HepG2 (cell line): Measurements from ENCODE around the gene ARIH2. TPM values are rescaled to one million over a fixed set of nuclear protein-coding genes. Genes with fewer than 3 reads are reported as not detected.

ENCODE experiments used
- ATAC-seq: fragments of 200-7000 bp; cut with Tn5 transposase; 3 replicates; pipeline ENCODE4 v1.9.1; 2020; ENCODE audit warnings: mild to moderate bottlenecking, moderate library complexity
- BruUV-seq: library from RNA; stranded (reverse); fragments of 400-500 nt; replicated peaks from 2 replicates; lab custom pipeline; 2021; lab: Mats Ljungman, UMichigan
- CTCF ChIA-PET: fragments of 300-600 bp; formaldehyde crosslinking; extraction: SDS; loops from one replicate; lab custom pipeline; 2021; ENCODE audit warnings: low total read pairs, inconsistent platforms, low intra/inter-chr PET ratio; lab: Yijun Ruan, JAX
- POLR2A ChIA-PET: fragments of 350-600 bp; sonication (Branson Sonifier 250); formaldehyde crosslinking; loops from one replicate; lab custom pipeline; 2020; ENCODE audit warnings: antibody characterized with exemption, inconsistent platforms; lab: Yijun Ruan, JAX
- DNase-seq: peaks from one replicate; pipeline ENCODE4 v3.0.0-alpha.2; 2015; ENCODE audit warnings: low spot score
- FAIRE-seq: peaks from 3 replicates; lab custom pipeline; 2011; peaks lifted over from hg19 to GRCh38; lab: Jason Lieb, UNC
- H2AFZ ChIP-seq: one replicate; pipeline ENCODE4 v1.6.1; 2011; ENCODE audit warnings: low read length, inconsistent platforms
- H3K27ac ChIP-seq: fragments of 300-600 bp; 3 replicates; pipeline ENCODE4 v1.8.0; 2011; ENCODE audit warnings: mixed run types, mild to moderate bottlenecking, mixed read lengths, low read length, inconsistent platforms; ENCODE audit not compliant: insufficient read depth; ENCODE audit errors: extremely low read length
- H3K27me3 ChIP-seq, 2 experiments: fragments of 200-600 bp in 1 of 2; 2 replicates in 1 of 2; 3 replicates in 1 of 2; pipeline versions ENCODE4 v1.6.0 to v1.8.0; 2011; ENCODE audit warnings: low read length in 2 of 2, mild to moderate bottlenecking in 2 of 2, moderate library complexity in 2 of 2, inconsistent platforms in 1 of 2; ENCODE audit not compliant: insufficient read depth in 2 of 2, control insufficient read depth in 1 of 2
- H3K36me3 ChIP-seq, 2 experiments: fragments of 200-600 bp in 1 of 2; replicated peaks in 1 of 2; 2 replicates in 1 of 2; 3 replicates in 1 of 2; pipeline versions ENCODE4 v1.5.1 to v1.8.0; 2011; ENCODE audit warnings: low read length in 2 of 2, inconsistent platforms in 1 of 2; ENCODE audit not compliant: insufficient read depth in 2 of 2, control insufficient read depth in 1 of 2
- H3K4me1 ChIP-seq: 2 replicates; pipeline ENCODE4 v1.5.1; 2012; ENCODE audit warnings: low read length, inconsistent platforms; ENCODE audit not compliant: insufficient read depth
- H3K4me2 ChIP-seq: 2 replicates; pipeline ENCODE4 v1.6.0; 2011; ENCODE audit warnings: low read depth, low read length, inconsistent platforms
- H3K4me3 ChIP-seq, 3 experiments: fragments of 200-600 bp in 1 of 3; sonication (generic), shearing (Covaris generic) in 1 of 3; replicated peaks in 1 of 3; 2 replicates each; pipeline ENCODE4 v1.5.1; 2011 to 2016; ENCODE audit warnings: low read length in 3 of 3, inconsistent platforms in 2 of 3, low read depth in 2 of 3, mild to moderate bottlenecking in 2 of 3, control low read depth in 1 of 3, mixed read lengths in 1 of 3; ENCODE audit not compliant: insufficient read depth in 1 of 3
- H3K79me2 ChIP-seq: one replicate; pipeline ENCODE4 v1.6.1; 2011; ENCODE audit warnings: low read length, inconsistent platforms; ENCODE audit not compliant: insufficient read depth
- H3K9ac ChIP-seq: 2 replicates; pipeline ENCODE4 v1.6.0; 2011; ENCODE audit warnings: mild to moderate bottlenecking, low read depth, low read length, inconsistent platforms; ENCODE audit not compliant: insufficient read depth
- H3K9me3 ChIP-seq: 2 replicates; pipeline ENCODE4 v1.5.1; 2012; ENCODE audit warnings: mild to moderate bottlenecking, low read length
- H4K20me1 ChIP-seq: 2 replicates; pipeline ENCODE4 v1.6.0; 2011; ENCODE audit warnings: inconsistent platforms, mild to moderate bottlenecking, low read length, moderate library complexity; ENCODE audit not compliant: insufficient read depth
- HOXA9 ChIP-seq: sonication (generic); formaldehyde crosslinking; IDR thresholded peaks from 2 replicates; pipeline ENCODE4 v1.8.1; 2022; ENCODE audit warnings: missing genetic modification reagents, mild to moderate bottlenecking, moderate library complexity, borderline replicate concordance
- JUN ChIP-seq: sonication (generic); formaldehyde crosslinking; IDR thresholded peaks from 2 replicates; pipeline ENCODE4 v1.4.0; 2020; ENCODE audit warnings: mild to moderate bottlenecking, missing genetic modification reagents
- NONO ChIP-seq, 2 experiments: fragments of 450-650 bp in 1 of 2; sonication (generic) in 1 of 2; formaldehyde crosslinking in 1 of 2; IDR thresholded peaks in 1 of 2; conservative IDR thresholded peaks in 1 of 2; 2 replicates each; pipeline versions ENCODE4 v1.6.1 to v1.8.0; 2017 to 2022; ENCODE audit warnings: mild to moderate bottlenecking in 1 of 2, missing genetic modification reagents in 1 of 2, moderate library complexity in 1 of 2
- YEATS2 ChIP-seq: sonication (generic); formaldehyde crosslinking; IDR thresholded peaks from 2 replicates; pipeline ENCODE4 v1.4.0; 2020; ENCODE audit warnings: missing genetic modification reagents, borderline replicate concordance
- ZNF431 ChIP-seq: sonication (generic); formaldehyde crosslinking; IDR thresholded peaks from 2 replicates; pipeline ENCODE4 v1.9.0; 2022; ENCODE audit warnings: missing genetic modification reagents, low read depth, mild to moderate bottlenecking, borderline replicate concordance
- WGBS: methylation state at CpG from one replicate; pipeline ENCODE4 v1.1.6; 2017; ENCODE audit warnings: low lambda C conversion rate; 5-methylcytosine and 5-hydroxymethylcytosine counted together
- in situ Hi-C: cut with HindIII; loops from 2 replicates; pipeline ENCODE4 v1.10.0; 2017; ENCODE audit warnings: low pct_unique_long_range_greater_than_20kb; ENCODE audit not compliant: extremely low pct_ligation_motif_present
- intact Hi-C: fragments of 100-400 bp; cut with micrococcal nuclease; formaldehyde crosslinking; loops from one replicate; pipeline ENCODE4 v1.10.0; 2022; ENCODE audit not compliant: unreplicated experiment
- polyA plus RNA-seq, 8 experiments: library from polyadenylated mRNA; depleted of rRNA in 3 of 8; stranded (reverse) in 7 of 8; unstranded in 1 of 8; fragments of >200 nt; fragmentation: Illumina TruSeq in 4 of 8; extraction: Trizol in 4 of 8; gene quantifications; 2 replicates each; pipeline versions ENCODE4 v1.2.1 to v1.2.3, GENCODE V29; 2011 to 2016; ENCODE audit warnings: low read depth in 4 of 8, missing spikeins in 1 of 8, mixed read lengths in 1 of 8; ENCODE audit not compliant: insufficient read depth in 1 of 8
- total RNA-seq, 5 experiments: library from RNA; depleted of rRNA; stranded (reverse); fragments of >200 nt; fragmentation: Illumina TruSeq; extraction: Trizol; gene quantifications; 2 replicates each; pipeline ENCODE4 v1.2.3, GENCODE V29; 2016; ENCODE audit warnings: low read depth in 1 of 5
- TF ChIP-seq, protein P1 (sequence below): sonication (generic); formaldehyde crosslinking; IDR thresholded peaks from 2 replicates; pipeline ENCODE4 v1.4.0; 2020; ENCODE audit warnings: missing genetic modification reagents
- TF ChIP-seq, protein P2 (sequence below): sonication (generic); formaldehyde crosslinking; IDR thresholded peaks from 2 replicates; pipeline ENCODE4 v1.5.1; 2020; ENCODE audit warnings: missing genetic modification reagents, mild to moderate bottlenecking, borderline replicate concordance
- TF ChIP-seq, protein P3 (sequence below): sonication (generic); formaldehyde crosslinking; IDR thresholded peaks from 2 replicates; pipeline ENCODE4 v1.8.0; 2022; ENCODE audit warnings: mild to moderate bottlenecking, missing genetic modification reagents, moderate library complexity
- TF ChIP-seq, protein P4 (sequence below): sonication (generic); formaldehyde crosslinking; IDR thresholded peaks from 2 replicates; pipeline ENCODE4 v1.4.0; 2020; ENCODE audit warnings: missing genetic modification reagents, borderline replicate concordance
- TF ChIP-seq, protein P5 (sequence below): sonication (generic); formaldehyde crosslinking; IDR thresholded peaks from 2 replicates; pipeline ENCODE4 v1.8.0; 2022; ENCODE audit warnings: mild to moderate bottlenecking, missing genetic modification reagents, moderate library complexity

The ARIH2 gene
- total and polyA plus RNA-seq, 2 of the 13 experiments (the other 11 are each of a cell fraction or from before 2014, with no cell fraction given): 64.8 to 83.3 TPM

DNA sequence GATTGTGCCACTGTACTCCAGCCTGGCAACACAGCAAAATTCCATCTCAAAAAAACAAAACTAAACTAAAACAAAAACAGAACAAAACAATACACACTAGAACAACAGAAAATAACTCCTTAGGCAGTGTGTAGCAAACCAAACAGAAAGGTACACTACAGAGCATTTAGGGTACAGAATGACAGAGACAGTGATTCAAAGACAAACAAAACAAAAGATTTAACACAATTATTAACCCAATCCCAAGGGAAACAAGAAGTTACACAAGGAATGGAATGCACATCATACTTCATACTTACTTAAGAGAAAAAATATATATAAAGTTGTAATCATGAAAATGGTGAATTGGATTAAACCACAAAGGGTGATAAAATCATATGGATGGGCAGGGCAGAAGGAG lies 32.9 kb upstream of the ARIH2 start (continued):
- TF ChIP-seq, protein P1, sequence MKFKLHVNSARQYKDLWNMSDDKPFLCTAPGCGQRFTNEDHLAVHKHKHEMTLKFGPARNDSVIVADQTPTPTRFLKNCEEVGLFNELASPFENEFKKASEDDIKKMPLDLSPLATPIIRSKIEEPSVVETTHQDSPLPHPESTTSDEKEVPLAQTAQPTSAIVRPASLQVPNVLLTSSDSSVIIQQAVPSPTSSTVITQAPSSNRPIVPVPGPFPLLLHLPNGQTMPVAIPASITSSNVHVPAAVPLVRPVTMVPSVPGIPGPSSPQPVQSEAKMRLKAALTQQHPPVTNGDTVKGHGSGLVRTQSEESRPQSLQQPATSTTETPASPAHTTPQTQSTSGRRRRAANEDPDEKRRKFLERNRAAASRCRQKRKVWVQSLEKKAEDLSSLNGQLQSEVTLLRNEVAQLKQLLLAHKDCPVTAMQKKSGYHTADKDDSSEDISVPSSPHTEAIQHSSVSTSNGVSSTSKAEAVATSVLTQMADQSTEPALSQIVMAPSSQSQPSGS (CRISPR knock-in tag): no peak
- TF ChIP-seq, protein P2, sequence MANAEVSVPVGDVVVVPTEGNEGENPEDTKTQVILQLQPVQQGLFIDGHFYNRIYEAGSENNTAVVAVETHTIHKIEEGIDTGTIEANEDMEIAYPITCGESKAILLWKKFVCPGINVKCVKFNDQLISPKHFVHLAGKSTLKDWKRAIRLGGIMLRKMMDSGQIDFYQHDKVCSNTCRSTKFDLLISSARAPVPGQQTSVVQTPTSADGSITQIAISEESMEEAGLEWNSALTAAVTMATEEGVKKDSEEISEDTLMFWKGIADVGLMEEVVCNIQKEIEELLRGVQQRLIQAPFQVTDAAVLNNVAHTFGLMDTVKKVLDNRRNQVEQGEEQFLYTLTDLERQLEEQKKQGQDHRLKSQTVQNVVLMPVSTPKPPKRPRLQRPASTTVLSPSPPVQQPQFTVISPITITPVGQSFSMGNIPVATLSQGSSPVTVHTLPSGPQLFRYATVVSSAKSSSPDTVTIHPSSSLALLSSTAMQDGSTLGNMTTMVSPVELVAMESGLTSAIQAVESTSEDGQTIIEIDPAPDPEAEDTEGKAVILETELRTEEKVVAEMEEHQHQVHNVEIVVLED: no peak
- TF ChIP-seq, all 625 proteins: peak for 3

DNA sequence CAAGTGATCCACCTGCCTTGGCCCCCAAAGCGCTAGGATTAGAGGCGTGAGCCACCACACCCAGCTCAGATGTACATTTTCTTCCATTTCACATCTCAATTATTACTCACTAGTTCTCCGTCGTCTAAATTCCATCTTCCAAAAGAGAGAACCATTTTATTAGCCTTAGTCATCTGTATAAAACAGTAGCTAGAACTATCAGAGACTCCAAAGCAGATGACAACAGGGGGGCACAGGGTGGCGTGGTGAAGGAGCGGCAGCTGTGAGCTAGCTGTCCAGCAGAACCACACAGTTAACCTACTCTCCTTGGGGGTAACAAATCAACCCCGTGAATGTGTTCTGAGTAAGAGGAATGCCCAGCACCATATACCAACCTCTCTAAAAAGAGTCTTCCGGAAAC lies 27.0 kb upstream of the ARIH2 start:
- Histone ChIP-seq H3K9ac (no peak overlapping the region), H3K4me3 (no peak overlapping the region), H4K20me1 (no peaks in the 10 kb centered on the region), H3K4me2 (no peak overlapping the region), H3K27me3 (no peaks in the 10 kb centered on the region), H3K27ac (no peak overlapping the region), H2AFZ (no peak overlapping the region), H3K79me2 (no peaks in the 10 kb centered on the region), H3K36me3 (no peaks in the 10 kb centered on the region; a peak in 1 of 5 replicates), H3K4me1 (peaks cover 25% of the 10 kb centered on the region), H3K9me3 (no peaks in the 10 kb centered on the region)
- intact Hi-C loops (no loop called here), in situ Hi-C loops (no loop called here)
- CTCF ChIA-PET: no interaction called here
- no peak for DNase-seq
- BruUV-seq: no TSS peak
- no peak for FAIRE-seq
- POLR2A ChIA-PET: no interaction called here
- ATAC-seq: no peak
- 93% methylated on average over 8 of the region's 8 CpGs for WGBS
- TF ChIP-seq, protein P3, sequence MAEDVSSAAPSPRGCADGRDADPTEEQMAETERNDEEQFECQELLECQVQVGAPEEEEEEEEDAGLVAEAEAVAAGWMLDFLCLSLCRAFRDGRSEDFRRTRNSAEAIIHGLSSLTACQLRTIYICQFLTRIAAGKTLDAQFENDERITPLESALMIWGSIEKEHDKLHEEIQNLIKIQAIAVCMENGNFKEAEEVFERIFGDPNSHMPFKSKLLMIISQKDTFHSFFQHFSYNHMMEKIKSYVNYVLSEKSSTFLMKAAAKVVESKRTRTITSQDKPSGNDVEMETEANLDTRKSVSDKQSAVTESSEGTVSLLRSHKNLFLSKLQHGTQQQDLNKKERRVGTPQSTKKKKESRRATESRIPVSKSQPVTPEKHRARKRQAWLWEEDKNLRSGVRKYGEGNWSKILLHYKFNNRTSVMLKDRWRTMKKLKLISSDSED (CRISPR knock-in tag): no peak
- TF ChIP-seq HOXA9 (CRISPR knock-in tag): no peak
- TF ChIP-seq JUN (CRISPR knock-in tag): no peak
- no peak for TF ChIP-seq YEATS2
- TF ChIP-seq, protein P4, sequence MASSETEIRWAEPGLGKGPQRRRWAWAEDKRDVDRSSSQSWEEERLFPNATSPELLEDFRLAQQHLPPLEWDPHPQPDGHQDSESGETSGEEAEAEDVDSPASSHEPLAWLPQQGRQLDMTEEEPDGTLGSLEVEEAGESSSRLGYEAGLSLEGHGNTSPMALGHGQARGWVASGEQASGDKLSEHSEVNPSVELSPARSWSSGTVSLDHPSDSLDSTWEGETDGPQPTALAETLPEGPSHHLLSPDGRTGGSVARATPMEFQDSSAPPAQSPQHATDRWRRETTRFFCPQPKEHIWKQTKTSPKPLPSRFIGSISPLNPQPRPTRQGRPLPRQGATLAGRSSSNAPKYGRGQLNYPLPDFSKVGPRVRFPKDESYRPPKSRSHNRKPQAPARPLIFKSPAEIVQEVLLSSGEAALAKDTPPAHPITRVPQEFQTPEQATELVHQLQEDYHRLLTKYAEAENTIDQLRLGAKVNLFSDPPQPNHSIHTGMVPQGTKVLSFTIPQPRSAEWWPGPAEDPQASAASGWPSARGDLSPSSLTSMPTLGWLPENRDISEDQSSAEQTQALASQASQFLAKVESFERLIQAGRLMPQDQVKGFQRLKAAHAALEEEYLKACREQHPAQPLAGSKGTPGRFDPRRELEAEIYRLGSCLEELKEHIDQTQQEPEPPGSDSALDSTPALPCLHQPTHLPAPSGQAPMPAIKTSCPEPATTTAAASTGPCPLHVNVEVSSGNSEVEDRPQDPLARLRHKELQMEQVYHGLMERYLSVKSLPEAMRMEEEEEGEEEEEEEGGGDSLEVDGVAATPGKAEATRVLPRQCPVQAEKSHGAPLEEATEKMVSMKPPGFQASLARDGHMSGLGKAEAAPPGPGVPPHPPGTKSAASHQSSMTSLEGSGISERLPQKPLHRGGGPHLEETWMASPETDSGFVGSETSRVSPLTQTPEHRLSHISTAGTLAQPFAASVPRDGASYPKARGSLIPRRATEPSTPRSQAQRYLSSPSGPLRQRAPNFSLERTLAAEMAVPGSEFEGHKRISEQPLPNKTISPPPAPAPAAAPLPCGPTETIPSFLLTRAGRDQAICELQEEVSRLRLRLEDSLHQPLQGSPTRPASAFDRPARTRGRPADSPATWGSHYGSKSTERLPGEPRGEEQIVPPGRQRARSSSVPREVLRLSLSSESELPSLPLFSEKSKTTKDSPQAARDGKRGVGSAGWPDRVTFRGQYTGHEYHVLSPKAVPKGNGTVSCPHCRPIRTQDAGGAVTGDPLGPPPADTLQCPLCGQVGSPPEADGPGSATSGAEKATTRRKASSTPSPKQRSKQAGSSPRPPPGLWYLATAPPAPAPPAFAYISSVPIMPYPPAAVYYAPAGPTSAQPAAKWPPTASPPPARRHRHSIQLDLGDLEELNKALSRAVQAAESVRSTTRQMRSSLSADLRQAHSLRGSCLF: no peak
- TF ChIP-seq NONO (IDR thresholded peaks at IDR 0.05): no peak
- TF ChIP-seq NONO (CRISPR knock-in tag; conservative IDR thresholded peaks at IDR 0.05): no peak
- no peak for TF ChIP-seq ZNF431 (CRISPR knock-in tag)
- TF ChIP-seq, protein P5, sequence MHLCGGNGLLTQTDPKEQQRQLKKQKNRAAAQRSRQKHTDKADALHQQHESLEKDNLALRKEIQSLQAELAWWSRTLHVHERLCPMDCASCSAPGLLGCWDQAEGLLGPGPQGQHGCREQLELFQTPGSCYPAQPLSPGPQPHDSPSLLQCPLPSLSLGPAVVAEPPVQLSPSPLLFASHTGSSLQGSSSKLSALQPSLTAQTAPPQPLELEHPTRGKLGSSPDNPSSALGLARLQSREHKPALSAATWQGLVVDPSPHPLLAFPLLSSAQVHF (CRISPR knock-in tag): no peak
